Measurements from ENCODE around the gene LRBA. TPM values are rescaled to one million over a fixed set of nuclear protein-coding genes. Genes with fewer than 3 reads are reported as not detected.
"Not testable (repeated sequence)": the region's sequence is repeated elsewhere in the genome, so short reads cannot be mapped to it uniquely, and the experiment has no call there.

The LRBA gene
- polyA plus RNA-seq, 2 of the 4 experiments (the other 2 are of a cell fraction): 10.7 to 25.1 TPM

GRCh38 chr4:150540959-150541360 lies 474.1 kb downstream of the LRBA start:
- TF ChIP-seq ATOH8 (CRISPR knock-in tag; IDR thresholded peaks at IDR 0.05; ENCODE audit: low read depth) (no peak), HDAC2 (IDR thresholded peaks at IDR 0.05) (no peak), HMGXB4 (CRISPR knock-in tag; IDR thresholded peaks at IDR 0.05; ENCODE audit: borderline replicate concordance) (no peak), CHD2 (IDR thresholded peaks at IDR 0.05; ENCODE audit: low read length, partially characterized antibody) (no peak), ZFP36 (IDR thresholded peaks at IDR 0.05; ENCODE audit: borderline replicate concordance, partially characterized antibody) (no peak), CBX8 (IDR thresholded peaks at IDR 0.05) (no peak)
- no peak overlapping the region for H3K27ac ChIP-seq
- no peak overlapping the region for H3K4me2 ChIP-seq
- peaks cover 7% of the 10 kb centered on the region; the same call in 1 of the 3 replicates for H3K4me1 ChIP-seq
- POLR2A ChIA-PET: no interaction called here
- CTCF ChIA-PET: interaction anchor here (0.6 kb wide), 1 partner anchor 65 kb away, joined by 3 read pairs; no protein-coding TSS in a partner anchor
- no peak for ATAC-seq
- H3K4me3 ChIP-seq: no peak overlapping the region
- no peaks in the 10 kb centered on the region for H3K9me3 ChIP-seq
- no peak for FAIRE-seq
- no peak for DNase-seq (ENCODE audit: low read depth in 1 of 2, low spot score in 1 of 2)
- 43% methylated on average over 3 of the region's 3 CpGs for WGBS (ENCODE audit: missing lambda C conversion rate)

GRCh38 chr4:150540536-150540935 lies 474.5 kb downstream of the LRBA start:
- DNase-seq (ENCODE audit: low read depth in 1 of 2, low spot score in 1 of 2): no peak
- POLR2A ChIA-PET: no interaction called here
- CTCF ChIA-PET: interaction anchor here (0.7 kb wide), 1 partner anchor 54 kb away, joined by 3 read pairs; no protein-coding TSS in a partner anchor

GRCh38 chr4:150537911-150538310 lies 477.2 kb downstream of the LRBA start:
- CTCF ChIA-PET; FAIRE-seq; POLR2A ChIA-PET; ATAC-seq; H3K4me2 ChIP-seq; H3K9me3 ChIP-seq; H3K4me3 ChIP-seq; H3K27ac ChIP-seq; H3K4me1 ChIP-seq; DNase-seq (ENCODE audit: low read depth in 1 of 2, low spot score in 1 of 2): not testable (repeated sequence)
- 83% methylated on average over 3 of the region's 3 CpGs for WGBS (ENCODE audit: missing lambda C conversion rate)

More at GRCh38 chr4:150540536-150540935, 474.5 kb downstream of the LRBA start:
- ATAC-seq: no peak
- Histone ChIP-seq H3K4me3 (no peak overlapping the region), H3K4me1 (peaks cover 7% of the 10 kb centered on the region; the same call in 1 of the 3 replicates), H3K27ac (no peak overlapping the region), H3K4me2 (no peak overlapping the region), H3K9me3 (no peaks in the 10 kb centered on the region)
- FAIRE-seq: no peak
- no peak for TF ChIP-seq JUN (IDR thresholded peaks at IDR 0.05)
- no peak for TF ChIP-seq CHD4 (IDR thresholded peaks at IDR 0.05; ENCODE audit: borderline replicate concordance)
- TF ChIP-seq ELK1 (IDR thresholded peaks at IDR 0.05; ENCODE audit: low read depth, low read length): no peak
- no peak for TF ChIP-seq NFE2L2 (conservative IDR thresholded peaks at IDR 0.05; ENCODE audit: low read length)
- TF ChIP-seq BHLHE40 (IDR thresholded peaks at IDR 0.05; ENCODE audit: low read depth, low read length): no peak
- no peak for TF ChIP-seq RNF2 (IDR thresholded peaks at IDR 0.05; ENCODE audit: borderline replicate concordance, low read depth)
- no peak for TF ChIP-seq ZC3H11A (IDR thresholded peaks at IDR 0.05)
- no peak for TF ChIP-seq EHMT2 (IDR thresholded peaks at IDR 0.05; ENCODE audit: low read depth)
- no peak for TF ChIP-seq JUNB (IDR thresholded peaks at IDR 0.05)
- no peak for TF ChIP-seq E2F6 (IDR thresholded peaks at IDR 0.05; ENCODE audit: borderline replicate concordance, low read depth)
- TF ChIP-seq HOXB5 (CRISPR knock-in tag; IDR thresholded peaks at IDR 0.05): no peak
- no peak for TF ChIP-seq CBX8 (IDR thresholded peaks at IDR 0.05)
- no peak for TF ChIP-seq REST (IDR thresholded peaks at IDR 0.05)
- no peak for TF ChIP-seq CHD2 (IDR thresholded peaks at IDR 0.05; ENCODE audit: low read length, partially characterized antibody)
- TF ChIP-seq SMC3 (IDR thresholded peaks at IDR 0.05): no peak

All from A549 (cell line).